Cortex of kidney (tissue), 1 donor: Measurements from ENCODE around the gene ANO10.
"Not testable (repeated sequence)": the region's sequence is repeated elsewhere in the genome, so short reads cannot be mapped to it uniquely, and the experiment has no call there.

Experiments used
- DNase-seq: peaks from one replicate; lab custom pipeline; 2025; lab: John Stamatoyannopoulos, UW

The ANO10 gene

DNA sequence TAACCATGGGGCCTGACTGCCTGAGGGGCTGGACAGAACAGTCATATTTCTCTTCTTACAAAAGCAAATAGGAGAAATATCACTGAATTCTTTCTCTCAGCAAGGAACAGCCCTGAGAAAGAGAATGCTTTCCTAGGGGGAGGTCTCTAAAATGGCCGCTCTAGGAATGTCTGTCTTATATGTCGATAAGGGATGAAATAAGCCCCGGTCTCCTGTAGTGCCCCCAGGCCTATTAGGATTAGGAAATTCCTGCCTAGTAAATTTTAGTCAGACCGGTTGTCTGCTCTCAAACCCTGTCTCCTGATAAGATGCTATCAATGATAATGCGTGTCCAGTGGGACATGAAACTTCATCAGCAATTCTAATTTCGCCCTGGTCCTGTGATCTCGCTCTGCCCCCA, 103.3 kb downstream of the ANO10 start:
- DNase-seq = not testable (repeated sequence)

DNA sequence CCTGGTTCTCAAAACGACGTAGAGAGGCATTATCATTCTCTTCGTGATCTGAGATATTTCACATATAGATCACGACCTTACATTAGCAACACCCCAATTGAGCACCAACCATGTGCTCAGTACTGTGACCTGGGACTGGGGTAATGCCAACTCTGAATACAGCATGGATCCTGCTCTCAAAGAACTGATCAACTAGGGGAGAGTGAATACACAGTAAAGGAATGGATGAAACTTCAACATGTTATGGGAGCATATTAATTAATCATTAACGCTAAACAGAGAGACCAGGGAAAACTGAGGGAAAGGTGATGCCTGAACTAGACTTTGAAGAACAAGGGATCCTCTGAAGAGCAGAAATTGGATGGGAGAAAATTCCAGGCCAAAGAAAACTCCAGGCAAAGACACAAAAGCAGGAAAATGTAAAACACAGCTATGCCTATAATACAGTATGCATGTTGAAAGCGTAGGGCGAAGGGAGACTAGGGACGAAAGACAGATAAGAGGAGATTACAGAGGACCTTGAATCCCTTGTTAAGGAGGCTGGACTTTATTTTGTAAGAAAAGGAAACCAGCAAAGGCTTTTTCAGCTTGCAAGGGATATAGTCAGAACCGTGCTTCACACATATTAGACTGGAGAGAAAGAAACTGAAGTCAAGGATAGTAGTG, 105.7 kb downstream of the ANO10 start:
- no peak for DNase-seq

DNA sequence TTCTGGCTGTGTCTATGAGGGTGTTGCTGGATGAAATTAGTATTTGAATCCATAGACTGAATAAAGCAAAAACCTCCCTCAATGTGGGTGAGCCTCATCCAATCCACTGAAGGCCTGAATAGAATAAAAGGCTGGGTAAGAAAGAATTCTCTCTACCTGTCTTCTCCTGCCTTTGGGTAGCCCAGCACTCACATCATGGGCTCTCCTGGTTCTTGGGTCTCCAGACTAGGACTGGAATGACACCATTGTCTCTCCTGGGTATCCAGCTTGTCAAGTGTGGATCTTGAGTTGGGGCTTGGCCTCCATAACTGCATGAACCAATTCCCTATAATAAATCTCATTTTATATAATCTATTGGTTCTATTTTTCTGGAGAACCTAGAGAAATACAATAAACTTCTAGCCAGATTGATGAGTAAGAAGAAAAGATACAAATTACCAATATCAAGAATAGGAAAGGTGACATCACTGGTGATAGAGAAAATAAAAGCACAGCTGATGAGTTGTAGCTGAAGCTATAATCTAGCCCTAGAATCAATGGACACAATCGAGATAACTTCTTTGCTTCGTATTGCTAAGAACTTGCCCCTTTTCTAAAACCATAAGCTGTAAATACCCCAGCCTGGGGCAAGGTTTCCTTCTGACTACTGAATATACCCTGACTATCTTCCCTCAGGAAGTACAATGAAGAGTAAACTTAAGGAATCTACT, 106.4 kb downstream of the ANO10 start:
- no peak for DNase-seq

DNA sequence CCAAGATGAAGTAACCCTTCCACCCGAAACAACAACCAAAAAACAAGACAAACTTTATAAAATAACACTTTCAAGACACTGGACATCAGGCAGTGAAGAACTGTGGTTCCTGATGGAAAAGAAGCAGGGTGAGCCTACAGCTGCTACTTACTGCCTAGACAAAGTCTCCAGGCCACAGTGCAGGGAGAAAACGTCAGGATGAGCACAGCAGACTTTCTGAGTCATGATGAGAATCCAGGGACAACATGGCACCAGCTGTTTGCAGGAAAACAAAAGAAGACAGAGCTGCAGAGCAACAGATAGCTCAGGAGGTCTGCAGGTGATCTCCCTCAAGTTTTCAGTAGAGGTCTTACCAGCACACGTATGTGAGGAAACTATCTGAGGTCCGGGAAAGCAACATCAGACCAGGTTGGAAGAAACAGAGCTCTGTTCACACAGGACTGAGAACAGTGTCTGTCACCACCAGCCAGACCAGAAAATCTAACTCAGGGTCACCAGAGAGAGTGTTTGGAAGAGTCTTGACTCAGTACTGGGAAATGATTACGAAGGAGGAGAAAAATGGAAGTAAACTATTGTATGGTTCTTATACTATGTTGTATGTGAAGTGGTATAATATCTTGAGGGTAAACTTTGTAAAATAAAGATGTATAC, 108.9 kb downstream of the ANO10 start:
- DNase-seq = no peak

DNA sequence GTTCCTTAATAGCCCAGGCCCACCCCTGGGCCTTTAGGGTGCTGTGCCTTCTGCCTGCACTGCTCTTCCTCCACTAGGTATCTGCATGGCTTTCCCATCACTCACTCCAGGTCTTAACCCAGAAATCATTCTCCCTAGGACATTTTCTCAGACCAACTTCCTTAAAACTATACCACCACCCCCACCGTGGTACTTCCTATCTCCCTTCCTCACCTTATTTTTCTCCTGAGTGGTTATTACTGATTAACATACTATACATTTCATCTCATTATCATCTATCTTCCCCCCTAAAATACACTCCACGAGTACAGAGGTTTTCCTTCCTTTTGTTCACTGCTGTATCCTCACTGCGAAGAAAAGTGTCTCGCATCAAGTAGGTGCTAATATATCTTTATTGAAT, 115.2 kb downstream of the ANO10 start:
- DNase-seq = no peak

DNA sequence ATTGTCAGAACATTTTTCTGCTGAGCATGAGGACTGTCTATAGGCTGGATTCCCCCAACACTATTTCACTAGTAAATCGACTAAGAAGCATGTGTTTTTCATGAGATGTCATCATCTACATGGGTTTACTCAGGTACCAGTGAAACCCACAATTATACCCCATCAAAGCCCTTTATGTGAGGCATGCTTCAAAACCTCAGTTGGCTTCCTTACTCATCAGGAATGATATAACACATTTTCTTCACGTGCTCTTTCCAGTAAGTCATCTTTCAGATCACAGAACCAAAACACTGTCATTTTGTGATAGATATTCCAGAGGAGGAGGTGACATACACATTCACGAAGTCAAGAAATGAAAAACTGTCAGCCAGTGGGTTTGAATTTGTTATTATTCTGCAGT, 116.5 kb downstream of the ANO10 start:
- no peak for DNase-seq

DNA sequence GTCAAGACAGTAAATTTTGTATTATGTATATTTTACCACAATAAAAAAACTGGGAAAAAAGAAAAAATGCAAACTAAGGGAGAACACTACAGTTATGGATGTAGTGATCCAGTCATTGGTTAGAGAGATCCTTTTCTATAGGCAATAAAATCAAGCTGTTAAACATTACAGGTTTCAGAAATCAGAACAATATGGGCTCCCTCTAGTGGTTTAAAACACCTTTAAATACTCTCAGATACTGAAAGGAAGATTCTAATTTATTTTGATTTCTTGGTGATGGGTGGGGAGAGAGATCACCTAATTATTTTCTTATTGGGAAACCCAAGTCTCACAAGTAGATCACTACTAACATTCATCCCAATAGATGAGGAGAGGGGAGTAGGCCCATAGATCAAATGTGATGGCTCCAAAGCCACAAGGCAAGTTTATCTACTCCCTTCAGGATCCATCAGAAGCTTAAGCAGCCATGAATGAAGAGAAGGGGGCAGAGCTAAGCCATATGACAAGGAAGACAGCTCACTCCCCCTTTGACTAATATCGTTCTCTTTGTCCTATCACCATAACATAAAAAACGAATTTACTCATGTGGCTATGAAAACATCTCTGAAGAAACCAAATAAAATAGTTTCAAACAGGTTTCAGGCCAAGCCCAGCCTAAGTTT, 118.6 kb downstream of the ANO10 start:
- DNase-seq = no peak

DNA sequence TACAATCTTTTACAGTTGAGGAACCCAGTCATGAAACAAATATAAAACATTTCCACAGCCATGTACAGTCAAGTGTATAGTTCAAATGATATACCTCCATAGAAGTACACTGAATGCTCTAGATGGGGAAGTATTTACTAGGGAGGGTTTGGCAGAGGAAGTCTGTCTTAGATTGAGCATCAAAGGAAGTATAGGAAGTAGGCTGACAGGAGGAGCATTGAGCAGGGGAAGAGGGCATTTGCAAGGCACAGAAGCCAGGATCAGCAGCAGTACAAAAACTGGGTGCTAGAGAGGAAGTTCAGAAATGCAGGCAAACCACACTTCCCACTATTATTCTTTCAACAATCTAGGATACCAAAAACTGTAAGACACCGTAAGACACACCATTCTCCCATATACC, 122.6 kb downstream of the ANO10 start:
- no peak for DNase-seq

DNA sequence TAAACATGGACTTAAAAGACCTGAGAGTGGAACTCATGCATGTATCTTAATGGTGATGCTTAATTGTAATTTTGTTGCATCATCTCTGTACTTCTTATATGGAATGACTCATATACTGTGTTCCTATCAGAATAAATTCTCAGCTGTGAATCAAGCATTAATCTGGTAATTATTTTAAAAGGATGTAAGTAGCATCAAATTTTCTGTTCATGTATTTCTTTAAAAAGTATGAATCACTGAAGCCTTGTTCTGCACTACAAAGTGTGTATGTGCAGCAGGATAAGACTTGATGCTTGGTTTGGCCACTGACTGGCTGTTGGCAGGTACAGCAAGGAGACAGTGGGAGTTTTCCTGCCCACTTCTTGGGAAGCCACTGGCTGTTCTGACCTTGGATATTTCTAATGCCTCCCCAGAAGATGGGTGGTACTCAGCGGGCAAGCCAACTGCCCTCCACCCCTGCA, 123.9 kb downstream of the ANO10 start:
- no peak for DNase-seq

DNA sequence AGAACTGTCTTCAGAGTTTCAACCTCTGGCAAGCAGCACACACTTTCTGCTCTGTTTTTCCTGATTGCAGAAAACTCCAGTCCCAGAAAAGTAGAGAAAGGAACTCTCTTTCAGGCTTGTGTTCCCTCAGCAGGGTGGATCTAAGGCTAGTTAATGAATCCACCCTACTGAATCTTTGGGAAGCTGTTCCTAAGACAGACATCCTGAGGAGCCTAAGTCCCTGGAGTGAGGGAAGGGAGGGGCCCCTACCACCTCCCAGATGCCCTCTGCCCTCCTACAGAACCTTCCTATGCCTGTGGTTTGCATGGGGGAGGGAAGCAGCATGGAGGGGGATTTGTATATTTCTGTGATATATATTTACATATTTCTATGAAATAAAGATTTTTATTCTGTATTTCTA, 124.4 kb downstream of the ANO10 start:
- DNase-seq = no peak

DNA sequence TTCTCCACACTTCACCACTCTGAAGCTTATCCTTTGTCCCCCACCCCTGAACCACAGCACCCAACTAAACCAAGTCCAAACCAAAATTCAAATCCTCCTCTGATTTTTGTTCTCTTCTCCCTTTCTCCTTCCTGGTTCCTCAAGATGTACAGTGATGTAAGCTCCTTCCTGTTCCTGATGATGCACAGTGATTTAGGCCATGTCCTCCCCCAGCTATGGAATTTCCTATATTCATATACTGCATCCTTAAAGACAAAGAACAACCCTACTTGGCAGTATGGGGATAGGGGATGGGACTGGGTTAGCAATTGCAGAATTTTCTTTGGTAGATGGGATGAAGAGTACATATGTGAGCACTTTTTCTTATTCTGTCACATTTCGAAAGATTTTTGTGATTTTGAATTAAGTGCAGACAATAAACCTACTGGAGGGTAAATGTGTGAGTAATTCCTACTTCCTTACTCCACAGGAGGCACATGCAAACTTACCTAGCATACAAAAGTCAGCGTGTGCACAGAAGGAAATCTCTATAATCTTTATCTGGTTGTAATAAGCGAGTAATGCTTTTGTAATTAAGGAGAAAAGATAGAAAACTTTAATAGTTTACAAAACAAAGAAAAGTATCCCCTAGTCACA, 125.0 kb downstream of the ANO10 start:
- no peak for DNase-seq

DNA sequence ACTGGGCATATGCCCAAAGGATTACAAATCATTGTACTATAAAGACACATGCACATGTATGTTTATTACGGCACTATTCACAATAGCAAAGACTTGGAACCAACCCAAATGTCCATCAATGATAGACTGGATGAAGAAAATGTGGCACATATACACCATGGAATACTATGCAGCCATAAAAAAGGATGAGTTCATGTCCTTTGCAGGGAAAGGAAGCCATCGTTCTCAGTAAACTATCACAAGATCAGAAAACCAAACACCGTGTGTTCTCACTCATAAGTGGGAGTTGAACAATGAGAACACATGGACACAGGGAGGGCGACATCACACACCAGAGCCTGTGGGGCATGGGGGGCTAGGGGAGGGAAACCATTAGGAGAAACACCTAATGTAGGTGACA, 128.9 kb downstream of the ANO10 start:
- not testable (repeated sequence) for DNase-seq

DNA sequence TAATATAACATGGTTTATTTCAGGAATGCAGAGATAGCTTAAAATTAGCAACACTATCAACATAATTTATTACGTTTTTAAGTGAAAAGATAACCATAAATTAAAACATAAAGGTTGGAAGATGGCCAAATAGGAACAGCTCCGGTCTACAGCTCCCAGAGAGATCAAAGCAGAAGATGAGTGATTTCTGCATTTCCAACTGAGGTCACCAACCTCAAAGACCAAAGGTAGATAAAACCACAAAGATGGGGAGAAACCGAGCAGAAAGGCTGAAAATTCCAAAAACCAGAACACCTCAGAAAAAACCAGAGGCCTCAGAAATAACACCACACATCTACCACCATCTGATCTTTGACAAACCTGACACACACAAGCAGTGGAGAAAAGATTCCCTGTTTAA, 130.0 kb downstream of the ANO10 start:
- not testable (repeated sequence) for DNase-seq

DNA sequence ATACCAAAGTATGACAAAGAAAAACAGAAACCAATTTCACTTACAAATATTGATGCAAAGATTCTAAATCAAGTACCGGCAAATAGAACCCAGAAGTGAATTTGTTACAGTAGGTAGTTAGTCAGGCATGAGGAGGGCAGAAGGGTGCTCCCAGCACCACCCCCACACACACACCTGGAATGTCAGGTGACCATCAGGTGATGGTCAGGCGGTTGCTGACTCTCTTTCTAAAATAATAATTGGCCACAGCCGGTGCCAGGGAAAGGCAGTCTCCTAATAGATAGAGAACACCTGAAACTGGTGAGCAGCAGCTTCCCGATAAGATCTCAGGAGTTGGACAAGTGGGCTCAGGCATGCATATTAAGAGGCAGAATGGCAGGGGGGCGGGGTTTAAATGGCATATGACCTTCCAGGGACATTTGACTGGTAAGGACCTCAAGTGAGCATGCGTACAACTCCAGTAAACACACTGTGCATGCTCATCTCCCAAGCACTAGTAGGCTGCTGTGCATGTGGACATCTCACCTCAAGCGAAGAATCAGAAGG, 131.1 kb downstream of the ANO10 start:
- DNase-seq = no peak

DNA sequence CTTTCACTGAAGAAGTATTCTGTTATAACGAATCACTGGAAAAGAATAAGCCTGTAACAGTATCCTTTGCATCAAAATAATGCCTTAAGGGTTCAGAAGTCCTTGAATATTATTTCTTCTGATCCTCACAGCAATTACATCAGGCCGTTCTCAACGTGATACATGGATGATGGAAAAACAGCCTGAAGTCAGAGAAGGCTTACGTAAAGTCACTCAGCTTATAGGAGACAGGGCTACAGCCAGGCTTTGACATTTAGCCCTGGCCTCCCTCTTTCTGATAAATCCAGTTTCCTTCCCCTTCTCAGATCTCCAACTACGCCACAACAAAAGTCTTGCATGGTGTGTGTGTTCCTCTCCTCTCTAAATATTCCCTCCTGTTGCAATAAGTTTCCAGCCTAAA, 131.9 kb downstream of the ANO10 start:
- no peak for DNase-seq

DNA sequence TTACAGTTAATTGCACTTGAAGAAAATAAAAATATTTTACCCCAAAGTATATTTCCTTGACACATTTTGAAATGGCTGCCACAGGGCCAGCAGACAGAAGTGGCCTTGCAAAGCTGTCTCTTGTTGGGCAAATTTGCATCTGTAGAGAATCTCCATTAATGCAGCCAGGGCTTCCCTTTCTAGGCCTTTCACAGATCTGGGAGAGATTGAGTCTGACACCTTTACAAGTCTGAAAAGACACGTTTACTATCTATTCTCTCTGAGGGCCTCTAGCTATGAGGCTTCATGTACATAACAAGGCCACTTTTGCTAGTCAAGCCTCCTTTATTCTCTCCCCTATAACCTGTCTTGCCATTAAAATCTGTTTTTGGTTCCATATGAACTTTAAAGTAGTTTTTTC, 135.9 kb downstream of the ANO10 start:
- no peak for DNase-seq

DNA sequence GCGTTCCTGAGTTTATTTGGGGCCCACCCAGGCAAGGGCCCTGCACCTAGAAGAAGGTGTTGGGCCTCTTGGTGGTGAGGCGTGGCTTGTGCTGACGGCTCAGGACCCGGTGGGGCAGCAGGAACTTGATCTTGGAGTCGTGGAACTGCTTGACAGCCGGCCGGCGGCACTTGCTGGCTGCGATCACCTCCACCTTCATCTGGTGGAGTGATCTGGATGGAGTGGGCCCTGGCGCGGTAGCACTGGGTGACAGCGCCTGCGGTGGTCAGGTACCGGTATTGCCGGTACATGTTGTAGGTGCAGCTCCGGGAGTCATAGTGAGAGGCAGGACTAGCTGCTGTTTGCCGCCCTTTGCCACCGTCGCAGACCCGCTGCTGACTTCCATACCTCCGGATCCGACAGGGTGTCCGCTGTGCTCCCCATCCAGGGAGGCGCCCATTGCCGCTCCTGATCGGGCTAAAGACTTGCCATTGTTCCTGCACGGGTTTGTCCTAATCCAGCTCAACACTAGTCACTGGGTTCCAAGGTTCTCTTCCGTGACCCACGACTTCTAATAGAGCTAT, 136.8 kb downstream of the ANO10 start:
- DNase-seq = no peak

DNA sequence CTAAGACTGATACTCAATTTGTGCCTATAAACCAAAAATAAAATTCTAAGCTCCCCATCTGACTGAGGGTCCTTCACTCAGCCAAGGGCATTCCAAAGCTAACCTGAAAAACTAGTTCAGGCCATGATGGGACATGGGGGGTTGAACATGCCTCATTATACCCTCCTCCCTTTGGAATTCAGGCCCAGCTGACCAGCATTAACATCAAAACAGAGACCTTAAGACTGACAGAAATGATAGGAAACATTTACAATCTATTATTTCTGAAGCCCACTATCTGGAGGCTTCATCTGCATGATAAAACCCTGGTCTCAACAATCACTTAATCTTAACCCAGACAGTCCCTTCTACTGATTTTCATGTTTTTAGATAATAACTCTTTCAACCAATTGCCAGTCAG, 140.4 kb downstream of the ANO10 start:
- DNase-seq = no peak

DNA sequence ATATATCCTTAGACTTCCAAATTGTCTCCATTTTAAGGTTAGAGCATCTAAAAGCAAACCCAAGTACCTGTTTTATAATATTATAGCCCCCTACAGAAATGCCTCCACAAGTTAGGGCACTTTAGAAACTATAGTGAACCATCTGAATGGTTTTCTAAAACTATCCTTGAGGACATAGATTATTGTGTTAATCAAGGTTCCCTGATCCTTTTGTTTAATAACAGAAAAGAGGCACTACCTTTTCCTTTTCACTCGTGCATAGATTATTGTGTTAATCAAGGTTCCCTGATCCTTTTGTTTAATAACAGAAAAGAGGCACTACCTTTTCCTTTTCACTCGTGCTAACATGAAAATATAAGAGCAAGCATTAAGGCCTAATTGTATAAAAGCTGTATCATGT, 143.0 kb downstream of the ANO10 start:
- not testable (repeated sequence) for DNase-seq

DNA sequence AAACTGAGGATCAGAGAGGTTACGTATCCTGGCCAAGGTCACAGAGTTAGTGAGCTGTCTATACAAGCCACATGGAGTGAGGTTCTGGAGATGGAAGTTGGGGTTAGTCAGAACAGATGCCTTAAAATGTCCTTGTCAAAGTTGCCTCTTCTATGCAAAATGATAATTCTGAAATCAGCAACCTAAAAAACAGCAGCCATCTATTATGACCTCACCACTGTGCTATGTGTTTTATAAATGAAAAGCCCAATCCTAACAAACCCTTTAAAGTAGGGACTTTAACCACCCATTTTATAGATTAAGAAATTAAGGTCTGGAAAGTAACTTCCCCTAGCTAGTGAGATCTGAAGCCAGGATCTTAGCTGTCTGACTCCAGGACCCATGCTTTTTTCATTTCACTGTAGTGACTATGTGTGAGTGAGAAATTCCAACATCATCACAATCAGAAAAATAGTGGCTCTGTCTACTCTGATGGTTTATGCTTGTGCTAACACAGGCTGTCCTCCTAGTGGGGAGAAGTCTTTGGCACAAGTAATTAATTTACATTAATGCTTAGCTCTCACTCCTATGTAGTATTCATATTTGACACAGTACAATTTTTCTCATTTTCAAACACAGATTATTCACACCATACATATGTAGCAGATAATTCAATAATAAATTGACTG, 143.6 kb downstream of the ANO10 start:
- no peak for DNase-seq

DNA sequence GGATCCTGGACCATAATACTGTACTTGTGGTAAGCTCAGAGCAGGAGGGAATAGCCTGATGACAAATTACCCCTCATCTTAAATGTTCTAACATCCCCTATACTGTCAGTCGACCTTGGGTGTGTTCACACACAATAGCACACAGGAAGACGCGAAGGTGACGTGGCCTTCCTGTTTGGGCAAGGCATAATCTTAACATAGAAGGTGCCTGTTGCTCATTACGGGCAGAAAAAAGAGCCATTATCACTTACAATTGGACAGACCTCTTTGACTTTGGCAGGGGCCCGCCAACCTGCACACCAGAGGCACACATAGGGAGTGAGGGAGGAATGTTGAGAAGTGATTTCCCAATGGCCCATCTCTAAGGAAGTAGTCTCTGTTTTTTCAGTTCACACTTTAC, 144.2 kb downstream of the ANO10 start:
- no peak for DNase-seq
